ENCODE measurements around the gene TMCC1.
A peak's percentile ranks its signal among the peaks of the same experiment; 100 is the strongest.
"Not testable (repeated sequence)": the region's sequence is repeated elsewhere in the genome, so short reads cannot be mapped to it uniquely, and the experiment has no call there.

TMCC1 gene

GRCh38 chr3:129611446-129611800, 282.1 kb downstream of the TMCC1 start:
- no peak for DNase-seq (ENCODE audit: low read depth)
- H3K4me3 ChIP-seq (ENCODE audit: control insufficient read depth, low read depth, low read length) = no peak overlapping the region
- TF ChIP-seq, protein P1, sequence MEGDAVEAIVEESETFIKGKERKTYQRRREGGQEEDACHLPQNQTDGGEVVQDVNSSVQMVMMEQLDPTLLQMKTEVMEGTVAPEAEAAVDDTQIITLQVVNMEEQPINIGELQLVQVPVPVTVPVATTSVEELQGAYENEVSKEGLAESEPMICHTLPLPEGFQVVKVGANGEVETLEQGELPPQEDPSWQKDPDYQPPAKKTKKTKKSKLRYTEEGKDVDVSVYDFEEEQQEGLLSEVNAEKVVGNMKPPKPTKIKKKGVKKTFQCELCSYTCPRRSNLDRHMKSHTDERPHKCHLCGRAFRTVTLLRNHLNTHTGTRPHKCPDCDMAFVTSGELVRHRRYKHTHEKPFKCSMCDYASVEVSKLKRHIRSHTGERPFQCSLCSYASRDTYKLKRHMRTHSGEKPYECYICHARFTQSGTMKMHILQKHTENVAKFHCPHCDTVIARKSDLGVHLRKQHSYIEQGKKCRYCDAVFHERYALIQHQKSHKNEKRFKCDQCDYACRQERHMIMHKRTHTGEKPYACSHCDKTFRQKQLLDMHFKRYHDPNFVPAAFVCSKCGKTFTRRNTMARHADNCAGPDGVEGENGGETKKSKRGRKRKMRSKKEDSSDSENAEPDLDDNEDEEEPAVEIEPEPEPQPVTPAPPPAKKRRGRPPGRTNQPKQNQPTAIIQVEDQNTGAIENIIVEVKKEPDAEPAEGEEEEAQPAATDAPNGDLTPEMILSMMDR (IDR thresholded peaks at IDR 0.05; ENCODE audit: control insufficient read depth, insufficient read depth, low read depth, low read length, missing control alignments) = no peak

GRCh38 chr3:129610794-129611445, 282.6 kb downstream of the TMCC1 start:
- not testable (repeated sequence) for H3K4me3 ChIP-seq (ENCODE audit: control insufficient read depth, low read depth, low read length); DNase-seq (ENCODE audit: low read depth)

GRCh38 chr3:129610276-129610675, 283.2 kb downstream of the TMCC1 start:
- TF ChIP-seq, protein P1 (IDR thresholded peaks at IDR 0.05; ENCODE audit: control insufficient read depth, insufficient read depth, low read depth, low read length, missing control alignments) = no peak
- no peak for DNase-seq (ENCODE audit: low read depth)
- H3K4me3 ChIP-seq (ENCODE audit: control insufficient read depth, low read depth, low read length) = no peak overlapping the region

- H3K4me3 ChIP-seq (ENCODE audit: control insufficient read depth, low read depth, low read length) = no peak overlapping the region
- TF ChIP-seq, protein P1 (IDR thresholded peaks at IDR 0.05; ENCODE audit: control insufficient read depth, insufficient read depth, low read depth, low read length, missing control alignments) = no peak
- DNase-seq (ENCODE audit: low read depth) = no peak
Measured at GRCh38 chr3:129609591-129610182, 283.8 kb downstream of the TMCC1 start.

DNA sequence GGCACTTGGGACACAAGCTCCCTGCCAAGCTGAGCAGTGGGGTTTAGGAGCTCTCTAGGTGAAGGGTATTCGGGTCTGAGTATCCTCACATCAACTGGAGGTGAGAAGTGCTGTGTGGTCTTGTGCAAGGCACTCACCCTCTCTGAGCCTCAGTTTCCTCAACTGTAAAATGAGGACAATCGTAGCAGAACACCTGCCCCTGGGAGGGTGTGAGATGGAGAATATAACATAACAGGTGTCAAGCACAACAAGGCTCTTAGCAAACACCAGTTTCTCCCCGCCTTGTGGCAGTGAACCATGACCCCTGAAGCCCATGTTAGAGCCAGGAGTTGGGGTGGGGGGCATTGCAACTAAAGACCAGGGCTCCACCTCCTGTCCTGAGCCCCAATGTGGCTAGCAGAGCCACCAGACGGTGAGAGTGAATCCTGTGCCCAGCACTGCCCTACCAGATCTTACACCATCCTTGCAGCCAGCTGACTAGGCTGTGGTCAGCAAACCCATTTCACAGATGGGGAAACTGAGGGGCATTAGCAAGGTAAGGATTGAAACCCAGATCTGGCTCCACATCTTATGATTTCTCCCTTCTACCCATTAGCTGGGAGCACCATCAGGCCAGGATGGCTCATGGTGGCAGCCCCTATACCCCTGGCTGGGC, 284.4 kb downstream of the TMCC1 start:
- TF ChIP-seq, protein P1 (IDR thresholded peaks at IDR 0.05; ENCODE audit: control insufficient read depth, insufficient read depth, low read depth, low read length, missing control alignments) = no peak
- no peak for DNase-seq (ENCODE audit: low read depth)
- no peak overlapping the region for H3K4me3 ChIP-seq (ENCODE audit: control insufficient read depth, low read depth, low read length)

DNA sequence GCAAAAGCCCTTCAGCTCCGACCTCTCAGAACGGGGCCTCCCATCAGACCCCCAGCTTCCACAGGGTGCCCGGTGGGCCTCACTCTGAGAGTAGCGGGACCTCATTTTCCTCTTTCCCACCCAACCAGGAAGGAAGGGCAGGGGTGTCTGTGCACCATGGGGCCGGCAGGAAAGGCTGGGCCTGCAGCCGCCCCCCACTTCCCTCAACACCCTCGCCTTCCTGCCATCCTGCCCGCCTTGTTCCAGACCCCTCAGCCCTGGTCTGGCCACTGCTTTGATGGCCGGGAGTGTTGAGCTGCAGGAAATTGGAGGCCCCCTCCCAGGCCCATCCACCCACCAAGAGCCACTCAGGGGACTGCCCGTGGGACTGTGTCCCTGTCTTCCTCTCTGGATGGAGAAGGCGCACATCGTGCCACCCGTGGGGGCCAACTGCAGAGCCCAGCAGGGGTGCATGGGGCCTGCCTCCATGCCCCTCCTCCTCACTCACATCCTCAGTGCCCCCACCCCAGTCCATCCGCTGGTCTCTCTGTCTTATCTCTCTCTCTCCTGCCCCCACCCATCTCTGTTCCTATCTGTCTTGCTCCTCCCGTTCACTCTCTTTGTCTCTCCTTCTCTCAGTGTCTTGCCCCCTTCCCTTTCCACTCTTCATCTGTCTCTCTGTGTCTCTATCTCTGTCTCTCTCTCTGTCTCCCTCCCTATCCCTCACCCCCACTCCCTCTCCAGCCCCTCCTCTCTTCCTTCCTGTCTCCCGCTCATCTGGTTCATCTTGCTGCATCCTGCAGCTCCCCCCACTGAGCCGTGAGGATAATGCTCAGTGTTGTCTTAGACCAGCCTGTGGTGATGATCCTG, 285.2 kb downstream of the TMCC1 start:
- TF ChIP-seq, protein P1 (IDR thresholded peaks at IDR 0.05; ENCODE audit: control insufficient read depth, insufficient read depth, low read depth, low read length, missing control alignments) = peak; percentile 49
- no peak for DNase-seq (ENCODE audit: low read depth)

More for the DNA sequence above, 285.2 kb downstream of the TMCC1 start:
- H3K4me3 ChIP-seq (ENCODE audit: control insufficient read depth, low read depth, low read length) = no peak overlapping the region

Measured in AG09309 (cell line).